Mucosa of descending colon (tissue), 3 donors: ENCODE results near the gene EIPR1. TPM values are rescaled to one million over a fixed set of nuclear protein-coding genes. Genes with fewer than 3 reads are reported as not detected.

ENCODE experiments used
- ATAC-seq: fragments of 200-7000 bp; cut with Tn5 transposase; one replicate; pipeline ENCODE4 v1.9.1; 2020; ENCODE audit warnings: mild to moderate bottlenecking, moderate library complexity
- DNase-seq, 3 donors: peaks; one replicate each; pipeline ENCODE4 v3.0.0-alpha.2; 2020
- H3K36me3 ChIP-seq: fragments of 200-600 bp; one replicate; pipeline ENCODE4 v1.8.0; 2021; ENCODE audit warnings: low read depth, mild to moderate bottlenecking
- H3K4me1 ChIP-seq: fragments of 200-600 bp; one replicate; pipeline ENCODE4 v1.8.0; 2021; ENCODE audit warnings: low read depth, mild to moderate bottlenecking
- H3K4me3 ChIP-seq: fragments of 200-600 bp; one replicate; pipeline ENCODE4 v1.8.0; 2021; ENCODE audit warnings: mild to moderate bottlenecking
- H3K9me3 ChIP-seq: fragments of 200-600 bp; one replicate; pipeline ENCODE4 v1.8.0; 2021; ENCODE audit warnings: mild to moderate bottlenecking
- CTCF ChIP-seq: fragments of 200-600 bp; IDR thresholded peaks from one replicate; pipeline ENCODE4 v1.8.0; 2022; ENCODE audit warnings: antibody characterized with exemption, mild to moderate bottlenecking
- intact Hi-C, 2 donors: fragments of 100-400 bp; cut with DNase I in 1 of 2; cut with micrococcal nuclease in 1 of 2; formaldehyde crosslinking; loops; one replicate each; pipeline versions ENCODE4 v1.11.0 to v1.11.1; 2022; cut with DNase I, micrococcal nuclease
- total RNA-seq, 3 donors: library from RNA; stranded (reverse); fragmentation: NEBNext Ultra II Directional in 2 of 3; extraction: Animal tissue kit (Norgen Biotek cat#: 25700) in 2 of 3; gene quantifications; one replicate each; pipeline versions ENCODE4 v1.2.1 to v1.2.4, GENCODE V29; 2021 to 2023
- donor health status: DM: no; HTN: no; CAD: no; lungs with moderate emphysema.
- donor health status: DM: no; HTN: no; CAD: no.
- donor health status: DM: no; HTN: yes; CAD: no.

The EIPR1 gene
- total RNA-seq, 3 donors from 2014 or later, result 15.9 to 27.1 (median 25.0) TPM

GRCh38 chr2:3291750-3292149 is 85.9 kb downstream of the EIPR1 start:
- no peak for ATAC-seq
- intact Hi-C loops, result no loop called here
- TF ChIP-seq CTCF, result no peak
- Histone ChIP-seq H3K9me3 (no peaks in the 10 kb centered on the region), H3K36me3 (no peaks in the 10 kb centered on the region), H3K4me1 (no peaks in the 10 kb centered on the region), H3K4me3 (no peak overlapping the region)
- no peak for DNase-seq

GRCh38 chr2:3291113-3291512 is 86.5 kb downstream of the EIPR1 start:
- H3K4me3 ChIP-seq, result no peak overlapping the region
- no peaks in the 10 kb centered on the region for H3K9me3 ChIP-seq
- intact Hi-C loops, result no loop called here
- no peaks in the 10 kb centered on the region for H3K36me3 ChIP-seq
- no peak for DNase-seq
- TF ChIP-seq CTCF, result no peak
- ATAC-seq, result no peak
- no peaks in the 10 kb centered on the region for H3K4me1 ChIP-seq

- intact Hi-C loops, result no loop called here
- Histone ChIP-seq H3K4me1 (no peaks in the 10 kb centered on the region), H3K4me3 (no peak overlapping the region), H3K9me3 (no peaks in the 10 kb centered on the region), H3K36me3 (no peaks in the 10 kb centered on the region)
- TF ChIP-seq CTCF, result no peak
- no peak for DNase-seq
- ATAC-seq, result no peak
These were observed 87.0 kb downstream of the EIPR1 start for GRCh38 chr2:3290655-3291054.

- TF ChIP-seq CTCF, result no peak
- ATAC-seq (no peak), DNase-seq (no peak)
- H3K36me3 ChIP-seq, result no peaks in the 10 kb centered on the region
- intact Hi-C loops, result no loop called here
- no peaks in the 10 kb centered on the region for H3K9me3 ChIP-seq
- no peak overlapping the region for H3K4me3 ChIP-seq
- no peaks in the 10 kb centered on the region for H3K4me1 ChIP-seq
These were observed 87.6 kb downstream of the EIPR1 start for GRCh38 chr2:3289971-3290370.

- Histone ChIP-seq H3K4me1 (no peaks in the 10 kb centered on the region), H3K9me3 (no peaks in the 10 kb centered on the region), H3K36me3 (no peaks in the 10 kb centered on the region), H3K4me3 (no peak overlapping the region)
- intact Hi-C loops, result no loop called here
- ATAC-seq (no peak), DNase-seq (no peak)
- no peak for TF ChIP-seq CTCF
These were observed 88.1 kb downstream of the EIPR1 start for GRCh38 chr2:3289526-3289925.

- TF ChIP-seq CTCF, result no peak
- intact Hi-C loops, result no loop called here
- Histone ChIP-seq H3K4me1 (no peaks in the 10 kb centered on the region), H3K9me3 (no peaks in the 10 kb centered on the region), H3K4me3 (no peak overlapping the region), H3K36me3 (no peaks in the 10 kb centered on the region)
- ATAC-seq (no peak), DNase-seq (no peak)
These were observed 88.5 kb downstream of the EIPR1 start for GRCh38 chr2:3289171-3289515.
